A673 (cell line): ENCODE results near the gene LRRC47.

Experiments
- EZH2 ChIP-seq: fragments of 200-600 bp; sonication (generic); IDR thresholded peaks from 2 replicates; pipeline ENCODE4 v1.6.1; 2017; ENCODE audit warnings: borderline replicate concordance, low read depth, mild to moderate bottlenecking, mixed read lengths, antibody characterized with exemption, low read length; ENCODE audit not compliant: poor library complexity, severe bottlenecking
- TF ChIP-seq, protein P1 (sequence below): fragments of 300-800, 200-600 bp; sonication (generic); conservative IDR thresholded peaks from 2 replicates; pipeline ENCODE4 v1.5.1; 2017; ENCODE audit warnings: low read depth, mild to moderate bottlenecking, antibody characterized with exemption, low read length, moderate library complexity, mixed read lengths

GRCh38 chr1:3790500-3790923 lies 5.8 kb downstream of the LRRC47 start:
- TF ChIP-seq, protein P1, sequence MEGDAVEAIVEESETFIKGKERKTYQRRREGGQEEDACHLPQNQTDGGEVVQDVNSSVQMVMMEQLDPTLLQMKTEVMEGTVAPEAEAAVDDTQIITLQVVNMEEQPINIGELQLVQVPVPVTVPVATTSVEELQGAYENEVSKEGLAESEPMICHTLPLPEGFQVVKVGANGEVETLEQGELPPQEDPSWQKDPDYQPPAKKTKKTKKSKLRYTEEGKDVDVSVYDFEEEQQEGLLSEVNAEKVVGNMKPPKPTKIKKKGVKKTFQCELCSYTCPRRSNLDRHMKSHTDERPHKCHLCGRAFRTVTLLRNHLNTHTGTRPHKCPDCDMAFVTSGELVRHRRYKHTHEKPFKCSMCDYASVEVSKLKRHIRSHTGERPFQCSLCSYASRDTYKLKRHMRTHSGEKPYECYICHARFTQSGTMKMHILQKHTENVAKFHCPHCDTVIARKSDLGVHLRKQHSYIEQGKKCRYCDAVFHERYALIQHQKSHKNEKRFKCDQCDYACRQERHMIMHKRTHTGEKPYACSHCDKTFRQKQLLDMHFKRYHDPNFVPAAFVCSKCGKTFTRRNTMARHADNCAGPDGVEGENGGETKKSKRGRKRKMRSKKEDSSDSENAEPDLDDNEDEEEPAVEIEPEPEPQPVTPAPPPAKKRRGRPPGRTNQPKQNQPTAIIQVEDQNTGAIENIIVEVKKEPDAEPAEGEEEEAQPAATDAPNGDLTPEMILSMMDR, result no peak
- no peak for TF ChIP-seq EZH2
